Measurements from ENCODE around the gene TARS1. TPM values are rescaled to one million over a fixed set of nuclear protein-coding genes. Genes with fewer than 3 reads are reported as not detected.

TARS1 gene
- polyA plus RNA-seq, 2 of the 4 experiments (the other 2 are of a cell fraction): 287 to 398 TPM

- ChIA-PET CTCF (no interaction called here), POLR2A (no interaction called here)
- Histone ChIP-seq H3K4me3 (no peak overlapping the region), H3K9me3 (no peaks in the 10 kb centered on the region), H3K4me2 (peak overlapping the region; percentile 79; the same call in 2 of the 3 replicates), H3K4me1 (peaks cover 20% of the 10 kb centered on the region; the same call in 2 of the 3 replicates), H3K27ac (no peak overlapping the region)
- DNase-seq (ENCODE audit: low read depth in 1 of 2, low spot score in 1 of 2): no peak
- ATAC-seq: no peak
- TF ChIP-seq ZSCAN20 (CRISPR knock-in tag; IDR thresholded peaks at IDR 0.05) (no peak), PBX3 (IDR thresholded peaks at IDR 0.05) (no peak)
- 79% methylated on average over 4 of the region's 4 CpGs for whole genome bisulfite sequencing (ENCODE audit: missing lambda C conversion rate)
- no peak for FAIRE-seq
These were observed 3.8 kb downstream of the TARS1 start for GRCh38 chr5:33444542-33444941.

- Histone ChIP-seq H3K9me3 (no peaks in the 10 kb centered on the region), H3K4me1 (peaks cover 20% of the 10 kb centered on the region; the same call in 2 of the 3 replicates), H3K4me2 (no peak overlapping the region), H3K27ac (no peak overlapping the region), H3K4me3 (no peak overlapping the region)
- TF ChIP-seq FOXS1 (CRISPR knock-in tag; IDR thresholded peaks at IDR 0.05) (no peak), TFCP2L1 (CRISPR knock-in tag; IDR thresholded peaks at IDR 0.05) (no peak), RFX5 (IDR thresholded peaks at IDR 0.05) (no peak), RCOR1 (IDR thresholded peaks at IDR 0.05; ENCODE audit: low read depth, low read length) (no peak), JUNB (IDR thresholded peaks at IDR 0.05) (no peak), SMC3 (IDR thresholded peaks at IDR 0.05) (no peak), POLR2AphosphoS2 (conservative IDR thresholded peaks at IDR 0.05; ENCODE audit: low read length) (no peak)
- ChIA-PET POLR2A (no interaction called here), CTCF (interaction anchor here (0.7 to 1.7 kb wide), 2 partner anchors 16 to 524 kb away, joined by 3 to 5 read pairs; no protein-coding TSS in a partner anchor)
- DNase-seq (ENCODE audit: low read depth in 1 of 2, low spot score in 1 of 2) (no peak), FAIRE-seq (no peak), ATAC-seq (no peak)
These were observed 5.0 kb downstream of the TARS1 start for GRCh38 chr5:33445798-33446197.

- Histone ChIP-seq H3K4me1 (peaks cover 20% of the 10 kb centered on the region; the same call in 2 of the 3 replicates), H3K4me2 (no peak overlapping the region), H3K4me3 (no peak overlapping the region), H3K27ac (no peak overlapping the region), H3K9me3 (no peaks in the 10 kb centered on the region)
- DNase-seq (ENCODE audit: low read depth in 1 of 2, low spot score in 1 of 2) (no peak), FAIRE-seq (no peak), ATAC-seq (no peak)
- TF ChIP-seq MAFK (IDR thresholded peaks at IDR 0.05; ENCODE audit: partially characterized antibody) (peak; percentile 34), HMGXB4 (CRISPR knock-in tag; IDR thresholded peaks at IDR 0.05; ENCODE audit: borderline replicate concordance) (no peak)
- WGBS (ENCODE audit: missing lambda C conversion rate): 97% methylated on average over 3 of the region's 3 CpGs
- ChIA-PET CTCF (no interaction called here), POLR2A (no interaction called here)
These were observed 7.4 kb downstream of the TARS1 start for GRCh38 chr5:33448118-33448517.

GRCh38 chr5:33457126-33457525 lies 16.4 kb downstream of the TARS1 start:
- ChIA-PET CTCF (interaction anchor here (1.2 to 2.0 kb wide), 3 partner anchors 14 to 513 kb away, joined by 3 to 5 read pairs (median 3); no protein-coding TSS in a partner anchor), POLR2A (interaction anchor here (1.1 kb wide), 1 partner anchor 14 kb away, joined by 4 read pairs; no protein-coding TSS in a partner anchor)
- TF ChIP-seq HMGXB4 (CRISPR knock-in tag; IDR thresholded peaks at IDR 0.05; ENCODE audit: borderline replicate concordance) (no peak), RNF2 (IDR thresholded peaks at IDR 0.05; ENCODE audit: borderline replicate concordance, low read depth) (no peak), JUNB (IDR thresholded peaks at IDR 0.05) (no peak), CHD4 (IDR thresholded peaks at IDR 0.05; ENCODE audit: borderline replicate concordance) (no peak), USF2 (IDR thresholded peaks at IDR 0.05) (no peak), JUN (IDR thresholded peaks at IDR 0.05) (no peak), ATOH8 (CRISPR knock-in tag; IDR thresholded peaks at IDR 0.05; ENCODE audit: low read depth) (no peak), HDAC2 (IDR thresholded peaks at IDR 0.05) (no peak), CBX8 (IDR thresholded peaks at IDR 0.05) (no peak), PBX3 (IDR thresholded peaks at IDR 0.05) (no peak), FOSL2 (IDR thresholded peaks at IDR 0.05) (no peak), FOSL2 (CRISPR knock-in tag; IDR thresholded peaks at IDR 0.05) (no peak), EHF (CRISPR knock-in tag; IDR thresholded peaks at IDR 0.05) (no peak)
- no peak overlapping the region for H3K4me3 ChIP-seq
- DNase-seq (ENCODE audit: low read depth in 1 of 2, low spot score in 1 of 2) (no peak), FAIRE-seq (no peak), ATAC-seq (no peak)
- WGBS (ENCODE audit: missing lambda C conversion rate): 70% methylated on average over 2 of the region's 2 CpGs
- H3K9me3 ChIP-seq: no peaks in the 10 kb centered on the region
- H3K27ac ChIP-seq: no peak overlapping the region
- H3K4me2 ChIP-seq: no peak overlapping the region
- H3K4me1 ChIP-seq: peaks cover 3% of the 10 kb centered on the region; the same call in 1 of the 3 replicates

Data from A549 (cell line).